HG03103 (cell line): ENCODE data around the gene ZNF891.

Experiments used
- ATAC-seq: cut with Tn5 transposase; IDR thresholded peaks from one replicate; pipeline ENCODE4 v1.9.1; 2021; ENCODE audit warnings: low read depth; ENCODE audit not compliant: unreplicated experiment

The ZNF891 gene

GRCh38 chr12:133130038-133130807 is at the start of gene ZNF891, which contains the start of gene ZNF10:
Gene ZNF891 (minus strand): TSS chr12:133130274. CDS start chr12:133121918, 8,356 bp downstream.
Gene ZNF10 (plus strand): TSS chr12:133130627. CDS start chr12:133144493, 13,866 bp downstream.
- peak; percentile 88 for ATAC-seq

DNA sequence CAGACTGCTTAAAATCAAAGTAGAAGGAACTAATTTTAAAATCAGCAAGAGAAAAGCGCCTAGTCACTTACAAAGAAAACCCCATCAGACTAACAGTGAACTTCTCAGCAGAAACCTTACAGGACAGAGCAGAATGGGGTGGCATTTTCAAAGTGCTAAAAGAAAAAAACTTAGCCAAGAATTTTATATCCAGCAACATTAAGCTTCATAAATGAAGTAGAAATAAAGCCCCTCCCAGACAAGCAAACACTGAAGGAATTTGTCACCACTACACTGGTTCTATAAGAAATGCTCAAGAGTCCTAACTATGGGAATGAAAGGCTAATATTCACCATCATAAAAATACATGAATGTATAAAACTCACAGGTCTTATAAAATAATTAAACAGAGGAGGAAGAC is 44.8 kb upstream of the ZNF891 start:
- ATAC-seq: no peak

DNA sequence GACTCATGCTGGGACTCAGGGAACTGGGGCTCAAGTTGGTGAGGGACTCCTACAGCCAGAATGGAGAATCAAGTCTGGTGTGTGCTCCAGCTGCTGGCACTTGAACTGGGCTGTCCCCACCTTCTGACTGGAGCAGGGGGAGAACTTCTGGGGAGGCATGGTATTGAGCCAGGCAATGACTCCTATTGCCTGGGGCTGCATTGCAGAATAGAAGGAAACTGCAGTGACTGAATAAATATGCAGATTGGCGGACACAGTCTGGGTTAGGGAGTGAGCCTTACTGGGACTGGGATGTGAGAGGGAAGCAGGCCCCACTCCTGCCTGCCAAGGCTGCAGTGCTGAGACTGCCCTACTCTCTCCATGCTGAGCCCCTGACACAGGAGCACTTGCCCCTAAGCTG is 42.4 kb upstream of the ZNF891 start:
- no peak for ATAC-seq

GRCh38 chr12:133165776-133166175 is 35.7 kb upstream of the ZNF891 start:
- ATAC-seq: no peak

DNA sequence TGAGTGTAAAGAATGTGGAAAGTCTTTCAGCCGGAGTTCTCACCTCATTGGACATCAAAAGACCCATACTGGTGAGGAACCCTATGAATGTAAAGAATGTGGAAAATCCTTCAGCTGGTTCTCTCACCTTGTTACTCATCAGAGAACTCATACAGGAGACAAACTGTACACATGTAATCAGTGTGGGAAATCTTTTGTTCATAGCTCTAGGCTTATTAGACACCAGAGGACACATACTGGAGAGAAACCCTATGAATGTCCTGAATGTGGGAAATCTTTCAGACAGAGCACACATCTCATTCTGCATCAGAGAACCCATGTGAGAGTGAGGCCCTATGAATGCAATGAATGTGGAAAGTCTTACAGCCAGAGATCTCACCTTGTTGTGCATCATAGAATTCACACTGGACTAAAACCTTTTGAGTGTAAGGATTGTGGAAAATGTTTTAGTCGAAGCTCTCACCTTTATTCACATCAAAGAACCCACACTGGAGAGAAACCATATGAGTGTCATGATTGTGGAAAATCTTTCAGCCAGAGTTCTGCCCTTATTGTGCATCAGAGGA is 26.1 kb upstream of the ZNF891 start:
- no peak for ATAC-seq

DNA sequence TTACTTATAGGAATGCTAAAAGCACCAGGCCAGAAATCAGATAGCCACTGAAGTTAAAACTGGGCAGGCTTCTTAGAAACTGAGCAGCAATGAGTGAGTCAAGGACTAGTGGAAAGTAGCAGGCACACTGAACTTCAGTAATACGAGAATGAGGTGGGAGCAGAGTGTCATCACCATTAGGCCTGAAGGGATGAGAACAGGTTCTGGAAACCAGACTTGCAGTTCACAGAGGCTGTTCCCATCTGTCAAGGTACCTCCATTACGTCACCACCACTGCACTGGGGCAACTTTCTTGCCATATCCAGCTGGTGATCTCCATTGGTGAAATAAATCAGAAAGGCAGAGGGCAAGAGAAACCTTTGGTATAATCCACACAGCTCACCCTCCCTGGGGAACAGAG is 15.9 kb upstream of the ZNF891 start:
- ATAC-seq: no peak

- ATAC-seq: no peak
Measured at GRCh38 chr12:133135747-133136146, 5.7 kb upstream of the ZNF891 start.

DNA sequence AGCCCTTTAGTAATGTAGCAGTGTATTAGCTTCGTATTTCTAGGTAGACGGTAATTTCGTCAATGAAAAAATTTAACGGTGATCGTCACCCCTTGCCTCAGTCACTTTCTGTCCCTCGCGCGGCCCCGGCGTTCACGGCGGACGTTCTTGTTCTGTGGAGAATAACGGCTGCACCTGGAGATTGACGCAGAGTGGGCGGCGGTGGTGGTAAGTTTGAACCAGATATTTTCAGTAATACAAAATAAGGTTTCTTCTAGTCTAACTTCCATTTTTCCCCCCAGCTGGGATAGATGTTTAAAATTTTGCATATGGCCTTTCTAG is 694 bp upstream of the ZNF891 start:
- no peak for ATAC-seq

DNA sequence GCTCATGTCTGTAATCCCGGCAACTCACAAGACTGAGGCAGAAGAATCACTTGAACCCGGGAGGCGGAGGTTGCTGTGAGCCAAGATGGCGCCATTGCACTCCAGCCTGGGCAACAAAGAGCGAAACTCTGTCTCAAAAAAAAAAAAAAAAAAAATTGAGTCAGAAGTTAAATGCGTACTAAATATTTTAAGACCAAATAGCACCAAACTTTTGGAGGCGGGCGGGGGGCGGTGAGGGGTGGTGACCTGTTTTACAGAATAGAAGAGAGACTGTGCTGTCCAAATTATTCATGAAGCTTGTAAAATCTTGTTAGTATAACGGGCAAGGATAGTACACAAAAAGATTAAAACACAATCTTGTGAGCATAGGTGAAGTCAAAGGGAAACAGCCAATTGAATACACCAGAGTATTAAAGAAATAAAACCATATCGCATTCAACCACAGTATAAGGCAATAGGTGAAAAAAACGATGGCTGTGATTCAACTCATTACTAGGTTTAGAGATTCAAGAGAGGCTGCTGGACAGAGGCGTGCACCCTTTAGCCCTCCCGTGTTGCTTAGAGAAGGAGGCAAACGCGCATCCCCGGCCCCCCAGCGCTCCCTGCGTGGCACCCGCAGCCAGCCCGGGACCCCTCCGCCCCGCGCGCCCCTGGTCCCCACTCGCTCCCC is 571 bp downstream of the ZNF891 start:
- ATAC-seq: no peak

DNA sequence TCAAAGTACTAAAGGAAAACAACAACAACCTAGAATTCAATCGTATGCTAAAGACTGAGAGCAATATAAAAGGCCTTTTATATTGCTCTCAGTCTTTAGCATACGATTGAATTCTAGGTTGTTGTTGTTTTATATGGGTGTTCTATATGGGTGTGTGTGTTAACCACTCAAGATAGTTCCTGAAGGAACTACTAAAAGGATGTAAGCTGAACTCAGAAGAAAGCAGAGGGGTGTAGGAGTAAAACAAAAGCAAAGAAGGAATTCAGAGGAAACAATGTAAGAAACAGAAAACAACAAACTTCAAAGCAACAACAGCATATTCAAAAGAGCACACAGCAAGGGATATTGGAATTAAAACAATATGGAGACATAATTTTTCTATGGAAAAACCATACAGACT is 5.4 kb downstream of the ZNF891 start:
- ATAC-seq: no peak

GRCh38 chr12:133120385-133121191 is 9.5 kb downstream of the ZNF891 start:
- ATAC-seq: no peak

- no peak for ATAC-seq
Measured at GRCh38 chr12:133108150-133108549, 21.9 kb downstream of the ZNF891 start.

DNA sequence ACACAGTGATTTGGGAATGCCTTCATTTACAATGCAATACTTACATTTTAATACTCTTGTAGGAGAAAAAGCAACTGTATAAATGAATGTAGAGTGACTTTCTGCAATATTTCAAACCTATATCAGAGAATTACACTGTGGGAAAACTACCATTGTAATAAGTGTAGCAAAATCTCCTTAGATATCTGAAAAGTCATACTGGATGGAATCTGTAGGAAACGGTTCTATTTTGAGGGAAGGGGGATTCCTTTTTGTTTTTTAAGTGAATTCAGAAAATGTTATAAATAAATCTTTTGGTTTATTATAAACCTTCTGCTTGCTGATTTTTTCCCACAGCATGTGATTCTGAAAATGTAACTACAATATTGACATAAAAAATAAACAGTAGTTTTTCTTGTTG is 23.0 kb downstream of the ZNF891 start:
- no peak for ATAC-seq

- no peak for ATAC-seq
Measured at GRCh38 chr12:133106253-133106652, 23.8 kb downstream of the ZNF891 start.

- ATAC-seq: no peak
Measured at GRCh38 chr12:133105620-133106019, 24.5 kb downstream of the ZNF891 start.

DNA sequence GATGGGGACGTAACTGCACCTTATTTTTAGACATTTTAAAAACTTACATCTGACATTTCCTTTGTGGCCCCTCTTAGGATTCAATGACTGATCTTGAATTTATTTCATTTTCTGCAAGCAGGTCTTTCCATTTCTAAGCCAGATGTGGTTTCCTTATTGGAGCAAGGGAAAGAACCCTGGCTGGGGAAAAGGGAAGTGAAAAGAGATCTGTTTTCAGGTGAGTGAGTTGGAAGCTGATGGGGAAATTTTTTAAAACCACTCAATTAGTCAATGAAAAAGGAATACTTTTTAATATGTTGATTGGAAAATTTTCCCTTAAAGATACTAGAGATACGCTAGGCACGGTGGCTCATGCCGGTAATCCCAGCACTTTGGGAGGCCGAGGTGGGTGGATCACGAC is 46.7 kb downstream of the ZNF891 start:
- ATAC-seq: no peak

GRCh38 chr12:133081159-133081780 is 48.8 kb downstream of the ZNF891 start:
- ATAC-seq: no peak

GRCh38 chr12:133080368-133081158 is 49.5 kb downstream of the ZNF891 start, which contains the start of gene ZNF140:
Gene ZNF140 (plus strand): TSS chr12:133080923. CDS start chr12:133081321, 398 bp downstream.
- ATAC-seq: peak; percentile 73

- peak; percentile 64 for ATAC-seq
Measured at GRCh38 chr12:133080026-133080367, 50.1 kb downstream of the ZNF891 start.

GRCh38 chr12:133073836-133074235 is 56.2 kb downstream of the ZNF891 start:
- ATAC-seq: no peak
